OCI-LY3 (cell line): Measurements from ENCODE around the gene TRABD2B.

ENCODE experiments used
- EZH2phosphoT487 ChIP-seq: fragments of 200-600 bp; shearing (Covaris generic); IDR thresholded peaks from 2 replicates; pipeline ENCODE4 v1.6.1; 2018; ENCODE audit warnings: antibody characterized with exemption, mixed run types, low read depth
- TF ChIP-seq, protein P1 (sequence below): fragments of 200-600, 300-600 bp; sonication (generic); IDR thresholded peaks from 2 replicates; pipeline ENCODE4 v1.5.1; 2014; ENCODE audit warnings: antibody characterized with exemption, low read length, low read depth

- TF ChIP-seq, protein P1, sequence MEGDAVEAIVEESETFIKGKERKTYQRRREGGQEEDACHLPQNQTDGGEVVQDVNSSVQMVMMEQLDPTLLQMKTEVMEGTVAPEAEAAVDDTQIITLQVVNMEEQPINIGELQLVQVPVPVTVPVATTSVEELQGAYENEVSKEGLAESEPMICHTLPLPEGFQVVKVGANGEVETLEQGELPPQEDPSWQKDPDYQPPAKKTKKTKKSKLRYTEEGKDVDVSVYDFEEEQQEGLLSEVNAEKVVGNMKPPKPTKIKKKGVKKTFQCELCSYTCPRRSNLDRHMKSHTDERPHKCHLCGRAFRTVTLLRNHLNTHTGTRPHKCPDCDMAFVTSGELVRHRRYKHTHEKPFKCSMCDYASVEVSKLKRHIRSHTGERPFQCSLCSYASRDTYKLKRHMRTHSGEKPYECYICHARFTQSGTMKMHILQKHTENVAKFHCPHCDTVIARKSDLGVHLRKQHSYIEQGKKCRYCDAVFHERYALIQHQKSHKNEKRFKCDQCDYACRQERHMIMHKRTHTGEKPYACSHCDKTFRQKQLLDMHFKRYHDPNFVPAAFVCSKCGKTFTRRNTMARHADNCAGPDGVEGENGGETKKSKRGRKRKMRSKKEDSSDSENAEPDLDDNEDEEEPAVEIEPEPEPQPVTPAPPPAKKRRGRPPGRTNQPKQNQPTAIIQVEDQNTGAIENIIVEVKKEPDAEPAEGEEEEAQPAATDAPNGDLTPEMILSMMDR = no peak
- TF ChIP-seq EZH2phosphoT487 = no peak
These were observed 219.9 kb downstream of the TRABD2B start for GRCh38 chr1:47777322-47777721.
